Fibroblast of skin of left quadriceps (primary cell): ENCODE data around the gene UBAC2.
"Not testable (repeated sequence)": the region's sequence is repeated elsewhere in the genome, so short reads cannot be mapped to it uniquely, and the experiment has no call there.

Experiments
- DNase-seq, 2 experiments: peaks; one replicate each; pipeline ENCODE4 v3.0.0-alpha.2; 2013; ENCODE audit warnings: low read depth in 2 of 2

UBAC2 gene

DNA sequence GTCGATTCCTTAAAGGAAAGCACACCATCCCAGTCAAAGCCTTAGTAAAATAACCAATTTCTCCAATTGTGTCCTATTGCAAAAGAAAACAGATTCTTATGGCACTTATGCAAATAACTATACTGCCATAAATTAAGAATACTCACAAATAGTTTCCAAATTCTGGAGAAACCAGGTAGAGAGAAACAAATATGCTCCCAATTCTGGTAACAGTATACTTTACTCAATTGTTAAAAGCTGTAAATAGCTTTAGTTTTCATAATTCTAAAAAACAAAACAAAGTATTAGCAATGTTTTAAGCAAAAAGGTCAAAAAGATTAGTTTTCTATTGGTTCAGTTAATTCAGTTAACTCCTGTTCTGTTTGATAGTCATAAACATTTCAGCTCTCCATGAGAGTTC lies 18.2 kb upstream of the UBAC2 start:
- DNase-seq = no peak

DNA sequence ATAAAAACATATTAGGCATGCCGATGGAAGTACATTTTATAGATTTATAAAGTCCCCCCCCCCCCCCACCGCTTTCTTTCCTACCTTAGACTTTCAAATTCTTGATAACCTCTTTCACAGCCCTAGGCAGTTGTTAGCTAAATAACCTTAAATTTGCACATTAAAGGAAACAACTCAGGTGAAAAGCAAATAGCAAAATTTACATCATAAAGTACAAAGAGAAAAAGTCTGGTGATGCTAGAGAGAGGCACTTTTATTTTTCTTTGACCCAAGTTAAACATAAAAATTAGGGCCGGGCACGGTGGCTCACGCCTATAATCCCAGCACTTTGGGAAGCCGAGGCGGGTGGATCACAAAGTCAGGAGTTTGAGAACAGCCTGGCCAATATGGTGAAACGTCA lies 15.0 kb upstream of the UBAC2 start:
- DNase-seq = no peak

DNA sequence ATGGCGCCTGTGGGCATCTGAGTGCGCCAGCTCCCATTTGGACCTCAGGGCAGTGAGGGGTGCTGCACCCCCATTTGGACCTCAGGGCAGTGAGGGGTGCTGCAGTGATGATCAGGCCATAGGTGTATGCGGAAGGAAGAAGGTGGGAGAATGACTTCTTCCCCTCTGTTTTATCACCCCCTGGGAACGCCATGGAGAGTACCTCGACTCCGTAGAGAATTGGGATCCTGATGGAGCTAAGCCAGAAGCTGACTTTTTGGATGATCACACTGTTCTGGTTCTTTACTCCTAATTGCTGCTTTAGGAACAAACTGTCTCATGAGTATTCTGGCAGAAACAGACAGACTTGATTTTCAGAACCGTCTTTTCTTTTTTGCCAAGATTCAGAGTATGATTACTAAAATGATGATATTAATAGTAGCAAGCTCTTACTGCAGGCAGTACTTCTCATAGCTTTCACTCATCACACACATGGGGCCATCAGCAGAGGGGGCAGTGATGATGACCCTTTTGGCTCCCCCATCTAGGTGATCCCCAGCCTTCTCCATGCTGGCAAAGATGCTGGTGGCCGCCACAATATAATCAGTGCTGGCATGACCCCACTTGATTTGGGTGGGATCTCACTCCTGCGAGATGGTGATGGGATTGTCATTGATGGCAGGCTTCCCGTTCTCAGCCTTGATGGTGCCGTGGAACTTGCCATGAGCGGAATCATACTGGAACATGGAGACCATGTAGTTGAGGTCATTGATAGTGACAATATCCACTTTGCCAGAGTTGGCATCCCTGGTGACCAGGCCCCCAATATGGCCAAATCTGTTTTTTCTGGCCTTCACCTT lies 10.3 kb upstream of the UBAC2 start:
- no peak for DNase-seq

DNA sequence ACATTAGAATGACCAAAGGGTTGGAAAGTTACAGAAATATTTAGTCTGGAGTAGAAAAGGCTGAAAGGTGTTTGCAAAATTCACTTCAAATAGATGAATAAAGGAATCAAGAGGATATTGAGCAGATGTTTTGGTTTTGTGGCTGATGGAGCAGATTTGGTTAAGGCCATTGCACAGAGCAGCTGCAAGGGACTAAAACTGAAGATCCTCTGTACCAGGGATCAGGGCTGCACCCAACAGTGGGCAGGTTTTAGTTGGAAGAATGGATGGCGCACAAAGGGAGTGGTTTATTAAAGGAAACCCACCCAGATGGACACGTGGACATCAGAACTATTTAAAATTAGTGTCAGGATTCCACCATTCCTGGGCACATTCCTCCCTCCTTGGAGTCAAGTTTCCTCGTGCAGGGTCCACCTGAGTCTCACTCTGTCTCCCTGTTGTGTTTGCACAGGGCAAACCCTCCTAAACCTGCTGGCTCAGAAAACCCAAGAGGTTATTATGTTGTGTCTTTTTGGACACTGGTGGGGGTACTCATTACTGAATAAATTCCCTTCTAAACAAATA lies 9.2 kb upstream of the UBAC2 start:
- no peak for DNase-seq

DNA sequence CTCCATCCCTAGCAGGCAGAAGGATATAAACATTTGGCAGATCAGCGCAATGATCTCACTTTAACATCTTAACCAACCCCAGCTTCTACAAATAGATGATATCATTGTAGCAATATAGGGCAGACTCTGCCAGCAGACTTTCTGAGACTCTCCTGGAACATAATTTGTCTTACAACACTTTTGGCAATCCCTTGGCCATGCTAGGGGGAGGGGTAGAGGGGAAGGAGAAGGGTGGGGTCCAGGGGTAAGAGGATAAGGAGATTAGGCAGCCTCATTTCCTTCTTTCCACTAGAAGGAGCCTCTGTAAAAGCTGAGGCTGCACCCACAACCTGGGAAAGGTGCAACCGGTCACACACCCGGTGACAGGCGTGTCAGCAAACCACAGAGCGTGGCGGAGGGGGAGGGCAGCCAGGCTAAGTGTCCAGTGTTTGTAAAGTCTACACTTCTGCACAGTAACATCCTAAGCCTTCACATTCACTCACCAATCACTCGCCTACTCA lies 8.7 kb upstream of the UBAC2 start:
- no peak for DNase-seq

DNA sequence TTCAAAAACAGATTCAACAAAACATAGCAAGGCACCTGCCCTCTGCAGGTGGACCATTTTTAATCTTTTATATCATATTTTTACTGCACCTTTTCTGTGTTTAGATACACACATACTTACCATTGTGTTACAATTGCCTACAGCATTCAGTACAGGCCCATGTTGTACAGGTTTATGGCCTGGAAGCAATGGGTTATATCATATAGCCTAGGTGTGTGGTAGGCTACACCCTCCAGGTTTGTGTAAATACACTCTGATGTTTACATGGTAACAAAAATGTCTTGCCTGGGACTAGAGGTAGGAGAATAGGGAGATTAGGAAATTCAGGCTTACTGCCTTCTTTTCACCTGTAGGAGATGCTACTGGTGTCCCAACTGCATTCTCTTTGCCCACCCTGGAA lies 8.2 kb upstream of the UBAC2 start:
- no peak for DNase-seq

DNA sequence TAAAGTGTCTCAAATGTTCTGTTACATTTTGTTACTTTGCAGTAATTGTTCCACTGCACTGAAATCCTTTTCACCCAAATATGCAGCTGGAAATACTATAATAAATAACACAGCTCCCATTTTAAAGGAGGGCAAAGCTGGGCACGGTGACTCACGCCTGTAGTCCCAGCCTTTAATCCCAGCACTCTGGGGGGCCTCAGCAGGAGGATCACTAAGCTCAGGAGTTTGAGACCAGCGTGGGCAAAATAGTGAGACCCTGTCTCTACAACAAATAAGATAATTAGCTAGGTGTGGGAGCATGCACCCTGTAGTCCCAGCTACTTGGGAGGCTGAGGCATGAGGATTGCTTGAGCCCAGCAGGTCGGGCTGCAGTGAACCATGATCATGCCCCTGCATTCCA lies 7.5 kb upstream of the UBAC2 start:
- DNase-seq = no peak

DNA sequence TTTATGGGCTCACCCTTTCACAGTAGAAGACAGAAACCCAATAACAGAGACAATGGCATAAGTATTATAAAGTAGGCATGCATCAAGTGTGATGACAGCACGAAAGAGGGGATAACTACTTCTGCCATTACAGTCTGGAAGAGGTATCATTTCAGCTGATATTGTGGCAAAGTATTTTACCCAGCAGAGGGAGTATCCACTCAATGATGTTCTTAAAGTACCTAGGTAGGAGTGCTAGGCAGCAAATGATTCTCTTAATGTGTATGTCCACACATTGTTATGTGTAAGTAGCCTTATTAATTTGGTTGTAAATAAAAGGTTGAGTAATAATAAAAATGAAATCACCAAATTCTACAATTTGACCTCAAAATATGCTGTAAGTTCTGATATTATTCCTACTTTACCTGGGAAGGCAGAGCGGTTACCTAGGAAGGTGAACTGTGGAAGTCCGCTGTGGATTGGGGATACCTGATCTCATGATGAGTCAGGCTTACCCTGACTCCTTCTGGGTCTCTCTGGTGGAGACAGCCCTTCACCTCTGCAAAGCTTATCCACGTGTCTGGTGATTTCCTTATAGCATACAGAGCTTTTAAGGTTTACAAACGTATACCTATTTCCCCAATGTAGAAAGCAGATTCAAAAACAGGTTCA lies 4.1 kb upstream of the UBAC2 start:
- DNase-seq = no peak

DNA sequence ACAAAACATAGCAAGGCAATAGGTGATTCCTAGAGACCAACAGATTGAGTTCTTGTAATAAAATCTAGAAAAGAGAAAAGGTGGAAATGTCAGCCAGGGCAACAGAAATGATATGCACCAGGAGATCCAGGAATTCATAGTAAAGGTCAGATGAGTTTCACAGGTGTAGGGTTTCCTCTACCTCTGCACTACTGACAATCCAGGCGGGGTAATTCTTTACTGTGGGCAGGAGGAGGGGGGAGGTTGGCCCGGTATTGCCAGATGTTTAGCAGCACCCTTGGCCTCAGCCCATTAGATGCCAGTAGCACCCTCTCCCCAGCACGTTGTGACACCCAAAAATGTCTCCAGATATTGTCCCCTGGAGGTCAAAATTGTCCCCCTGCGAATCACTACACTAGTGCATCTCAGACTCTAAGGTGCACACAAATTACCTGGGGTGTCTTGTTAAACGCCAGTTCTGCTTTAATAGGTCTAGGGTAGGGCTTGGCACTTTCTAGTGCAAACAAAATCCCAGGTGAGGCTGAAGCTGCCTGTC lies 3.5 kb upstream of the UBAC2 start:
- no peak for DNase-seq

DNA sequence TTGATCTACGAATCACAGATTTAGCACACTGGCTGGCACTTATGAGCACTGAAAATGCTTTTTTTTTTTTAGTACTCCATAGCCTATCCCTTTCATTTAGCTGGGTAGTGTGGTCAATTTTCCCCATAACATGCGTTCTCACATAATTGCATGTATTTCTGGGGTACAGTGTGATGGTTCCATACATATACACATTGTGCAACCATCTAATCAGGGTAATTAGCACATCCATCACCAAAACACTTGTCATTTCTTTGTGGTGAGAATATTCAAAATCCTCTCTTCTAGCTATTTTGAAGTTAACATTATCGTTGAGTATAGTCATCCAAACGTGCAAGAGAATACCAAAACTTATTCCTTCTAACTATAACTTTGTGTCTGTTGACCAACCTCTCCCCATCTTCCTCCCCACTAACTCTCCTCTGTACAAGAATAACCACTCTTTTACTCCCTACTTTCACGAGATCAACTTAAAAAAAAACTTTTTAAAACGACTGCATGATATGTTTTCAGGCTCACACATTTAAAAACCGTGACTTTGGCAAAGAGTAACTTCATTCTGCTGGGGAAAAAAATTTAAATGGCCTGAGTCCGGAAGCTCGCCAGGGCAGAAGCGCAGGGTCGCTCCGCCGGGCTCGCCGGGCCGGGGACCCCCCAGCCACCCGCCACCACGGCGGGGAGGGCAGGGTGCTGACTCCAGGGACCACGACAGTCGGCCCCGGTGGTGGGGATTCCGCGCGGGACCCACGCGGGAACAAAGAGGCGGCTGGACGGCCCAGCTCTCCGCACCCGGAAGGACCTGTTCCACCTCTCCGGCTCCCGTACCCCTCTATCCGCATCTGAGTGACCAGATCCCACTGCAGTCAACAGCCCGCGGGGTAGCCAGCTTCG lies 868 bp upstream of the UBAC2 start:
- DNase-seq = no peak

DNA sequence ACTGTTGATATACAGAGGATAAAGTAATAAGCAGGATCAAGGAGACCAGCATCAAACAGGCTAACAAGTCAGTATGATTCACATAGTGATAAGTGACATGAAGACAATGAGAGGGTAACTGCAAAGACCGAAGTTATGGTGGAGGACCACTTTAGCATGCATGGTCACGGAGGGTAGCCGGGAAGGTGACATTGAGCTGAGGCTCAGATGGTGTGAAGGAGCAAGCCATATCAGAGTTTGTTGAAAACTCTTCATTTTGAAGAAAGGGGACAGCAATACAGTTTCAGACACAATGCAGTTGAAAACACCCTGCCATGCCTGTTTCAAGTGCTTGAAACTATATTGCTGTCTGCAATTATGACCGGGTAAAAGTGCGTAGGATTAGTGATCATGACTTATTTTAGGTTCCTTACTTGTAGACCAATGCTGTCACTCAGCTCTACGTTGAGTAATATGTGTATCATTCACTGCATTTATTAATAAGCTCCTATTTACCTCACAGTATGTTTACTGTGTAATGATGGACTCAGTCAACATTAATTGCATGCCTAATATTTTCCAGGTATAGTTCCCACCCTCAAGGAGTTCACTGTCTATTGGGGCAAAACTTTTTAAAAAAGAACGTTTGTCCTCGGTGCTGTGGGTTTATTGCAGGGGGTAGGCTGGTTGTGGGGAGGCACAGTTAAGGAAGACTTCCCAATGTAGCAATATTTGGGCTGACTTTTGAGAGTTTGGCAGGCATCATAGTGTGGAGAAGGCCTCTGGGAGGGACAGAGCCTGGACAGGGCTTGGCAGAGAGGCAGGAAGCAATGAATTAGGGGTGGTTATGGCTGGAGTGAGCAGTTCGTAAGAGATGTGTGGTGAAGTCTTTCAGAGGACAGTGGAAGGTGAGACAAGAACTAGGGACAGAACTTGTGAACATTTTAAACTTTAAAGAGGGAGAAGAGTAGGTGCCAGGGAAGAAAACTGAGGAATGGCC lies 3.2 kb downstream of the UBAC2 start:
- no peak for DNase-seq

DNA sequence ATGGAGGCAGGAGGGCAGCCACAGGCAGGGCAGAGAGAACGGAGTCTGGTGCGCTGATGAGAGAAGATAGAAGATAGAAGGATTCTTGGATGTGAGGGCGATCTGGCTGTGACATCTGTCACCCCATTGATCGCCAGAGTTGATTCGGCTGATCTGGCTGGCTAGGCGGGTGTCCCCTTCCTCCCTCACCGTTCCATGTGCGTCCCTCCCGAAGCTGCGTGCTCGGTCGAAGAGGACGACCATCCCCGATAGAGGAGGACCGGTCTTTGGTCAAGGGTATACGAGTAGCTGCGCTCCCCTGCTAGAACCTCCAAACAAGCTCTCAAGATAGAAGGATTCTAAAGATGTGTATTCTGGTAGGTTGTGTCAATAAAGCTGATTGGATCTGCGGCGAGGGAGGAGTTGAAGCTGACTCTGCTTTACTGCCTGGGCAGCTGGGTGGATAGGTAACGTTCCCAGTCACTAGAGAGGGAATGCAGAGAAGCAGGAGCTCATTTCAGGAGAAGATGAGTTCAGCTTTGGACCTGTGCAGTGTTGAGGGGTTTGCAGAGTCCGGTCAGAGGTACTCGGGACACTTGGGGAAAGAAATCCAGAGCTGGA lies 5.1 kb downstream of the UBAC2 start:
- DNase-seq = no peak

DNA sequence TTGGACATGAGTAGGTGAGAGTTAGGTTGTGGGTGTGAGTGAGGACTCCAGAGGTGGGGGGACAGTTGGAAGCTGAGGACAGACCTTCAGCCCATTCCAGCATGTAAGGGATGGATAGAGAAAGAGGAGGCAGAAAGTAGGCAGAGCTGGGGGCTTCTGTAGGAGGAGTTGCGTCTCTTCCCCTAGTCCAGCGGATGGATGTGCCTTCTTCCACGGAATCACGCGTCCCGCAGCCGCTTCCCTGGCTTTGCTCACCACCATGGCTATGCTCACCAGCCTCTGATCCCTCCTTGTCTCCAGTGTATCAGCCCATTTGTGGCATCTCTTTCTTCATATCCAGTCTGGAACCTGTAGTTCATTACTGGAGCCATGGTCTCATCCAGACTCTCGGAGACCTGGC lies 5.6 kb downstream of the UBAC2 start:
- no peak for DNase-seq

DNA sequence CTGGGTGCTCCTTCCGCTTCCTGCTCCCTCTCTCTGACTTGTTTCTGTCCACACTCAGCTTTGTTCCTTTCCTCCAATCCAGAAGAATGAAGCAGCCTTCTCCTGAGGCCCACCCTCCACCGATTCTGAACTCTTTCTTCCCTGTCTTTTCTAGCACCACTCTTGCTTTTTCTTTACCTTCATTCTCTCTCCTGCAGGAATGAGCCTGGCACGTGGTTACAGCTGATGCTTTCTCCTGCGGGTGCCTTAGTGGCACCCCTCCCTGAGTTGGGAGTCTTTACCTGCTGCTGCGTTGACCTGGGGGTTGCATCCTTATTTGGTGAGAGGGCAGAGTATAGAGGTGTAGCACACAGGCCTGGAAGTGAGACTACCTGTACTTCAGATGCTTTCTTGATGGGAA lies 6.2 kb downstream of the UBAC2 start:
- DNase-seq = no peak

DNA sequence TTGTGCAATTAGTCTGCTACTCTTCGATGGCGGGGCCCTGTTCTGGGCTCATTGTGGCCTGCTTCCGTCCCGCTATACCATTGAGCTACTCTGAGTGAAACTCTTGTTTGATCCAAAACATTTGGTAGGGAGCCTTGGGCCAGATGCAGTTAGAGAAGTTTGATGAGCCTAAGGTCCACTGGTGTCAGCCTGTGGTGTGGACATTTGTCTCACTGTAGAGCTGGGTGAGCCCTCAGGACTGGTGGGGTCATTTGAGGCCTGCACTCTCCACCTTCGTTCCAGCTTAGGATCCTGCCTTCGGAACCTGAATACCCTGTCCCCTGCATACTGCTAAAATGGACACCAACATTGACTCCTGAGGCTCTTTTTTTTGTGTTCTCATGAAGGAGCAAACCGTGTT lies 6.9 kb downstream of the UBAC2 start:
- no peak for DNase-seq

DNA sequence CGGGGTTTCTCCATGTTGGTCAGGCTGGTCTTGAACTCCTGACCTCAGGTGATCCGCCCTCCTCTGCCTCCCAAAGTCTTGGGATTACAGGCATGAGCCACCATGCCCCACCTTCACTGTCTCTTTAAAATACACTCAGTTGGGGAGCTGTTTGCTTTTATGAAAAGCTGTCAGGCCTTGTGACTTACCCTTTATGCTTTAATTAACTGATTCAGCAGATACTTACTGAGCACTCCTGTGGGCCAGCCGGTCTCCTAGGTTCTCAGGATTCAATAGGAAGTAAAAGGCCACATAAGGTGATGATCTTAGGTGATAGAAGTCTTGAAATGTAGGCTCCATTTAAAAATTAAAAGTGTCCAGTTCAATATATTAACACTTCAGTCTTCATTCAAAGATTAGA lies 7.5 kb downstream of the UBAC2 start:
- DNase-seq = no peak

DNA sequence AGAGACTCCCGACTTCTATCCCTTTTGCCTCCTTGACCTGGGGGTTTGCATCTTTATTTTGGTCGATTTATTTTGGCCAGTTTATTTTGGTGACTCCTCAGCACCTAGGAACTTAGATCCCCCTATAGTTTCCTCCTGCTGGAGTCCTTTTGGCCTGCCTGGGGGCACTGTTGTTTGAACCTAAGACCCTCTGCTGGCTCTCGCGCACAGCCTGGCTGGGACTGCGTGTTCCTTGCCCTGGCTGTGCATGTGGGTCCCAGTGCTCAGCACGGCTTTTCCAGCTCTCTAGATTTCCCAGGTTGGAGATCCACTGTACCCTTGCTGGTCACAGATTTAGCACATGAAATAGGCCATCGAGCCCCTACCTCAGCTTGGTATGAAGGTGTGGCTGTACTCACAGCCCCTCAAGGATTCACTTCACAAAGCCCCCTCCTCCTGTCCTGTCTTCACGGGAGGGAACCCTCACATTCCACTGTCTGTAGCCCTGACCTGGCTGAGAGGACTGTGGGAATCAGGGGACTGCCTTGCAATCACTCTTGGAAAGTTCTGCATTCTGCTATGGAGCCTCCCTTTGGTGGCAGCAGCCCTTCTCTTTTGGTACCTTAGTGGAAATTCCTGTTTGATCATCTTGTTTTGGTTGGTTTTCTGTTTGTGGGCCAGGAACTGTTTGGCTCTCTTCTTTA lies 8.3 kb downstream of the UBAC2 start:
- no peak for DNase-seq

DNA sequence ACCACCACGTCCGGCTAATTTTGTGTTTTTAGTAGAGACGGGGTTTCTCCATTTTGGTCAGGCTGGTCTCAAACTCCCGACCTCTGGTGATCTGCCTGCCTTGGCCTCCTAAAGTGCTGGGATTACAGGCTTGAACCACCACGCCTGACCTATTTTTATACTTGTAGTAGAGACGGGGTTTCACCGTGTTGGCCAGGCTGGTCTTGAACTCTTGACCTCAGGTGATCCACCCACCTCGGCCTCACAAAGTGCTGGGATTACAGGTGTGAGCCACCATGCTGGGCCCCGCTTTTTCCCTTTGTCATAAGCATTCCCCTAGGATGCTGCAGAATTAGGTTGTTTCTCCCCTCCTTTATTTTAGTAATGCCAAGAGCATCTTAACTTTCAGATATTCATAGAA lies 10.0 kb downstream of the UBAC2 start:
- not testable (repeated sequence) for DNase-seq

DNA sequence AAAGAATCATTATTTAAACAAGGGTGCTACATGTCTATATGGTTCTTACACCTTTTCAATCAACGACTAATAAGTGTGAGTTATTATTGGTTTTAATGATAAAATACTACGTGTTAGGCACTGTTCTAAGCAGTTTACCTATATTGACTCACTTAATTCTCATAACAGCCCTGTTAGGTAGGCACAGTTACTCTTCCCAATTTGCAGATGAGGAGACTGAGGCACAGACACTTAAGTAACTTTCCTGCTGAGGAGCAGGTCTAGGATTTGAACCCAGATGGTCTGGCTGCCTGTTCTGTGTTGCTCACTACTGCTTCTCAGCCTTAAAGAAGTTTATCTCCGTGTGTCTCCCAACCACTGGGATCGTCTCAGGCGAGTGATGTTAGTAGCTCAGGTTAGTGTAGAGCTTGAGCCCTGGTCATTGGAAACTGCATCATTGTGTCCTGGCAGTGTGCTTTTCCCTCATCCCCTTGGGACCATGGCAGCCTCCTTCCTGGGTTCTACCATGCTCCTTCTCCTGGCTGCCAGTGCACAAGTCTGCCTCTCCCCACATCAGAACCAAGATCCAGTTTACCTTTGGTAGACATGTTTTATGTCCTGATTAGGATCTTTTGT lies 10.9 kb downstream of the UBAC2 start:
- no peak for DNase-seq
